Measurements from ENCODE around the gene CDH12.
"Not testable (repeated sequence)": the region's sequence is repeated elsewhere in the genome, so short reads cannot be mapped to it uniquely, and the experiment has no call there.

CDH12 gene

GRCh38 chr5:22250528-22250927, 602.6 kb downstream of the CDH12 start:
- DNase-seq: no peak

- DNase-seq: no peak
Observed at GRCh38 chr5:22249209-22249729, 603.9 kb downstream of the CDH12 start.

GRCh38 chr5:22245770-22246169, 607.4 kb downstream of the CDH12 start:
- no peak for DNase-seq

GRCh38 chr5:22242532-22242931, 610.6 kb downstream of the CDH12 start:
- DNase-seq: no peak

- DNase-seq: no peak
Observed at GRCh38 chr5:22238047-22238446, 615.1 kb downstream of the CDH12 start.

GRCh38 chr5:22226423-22226822, 626.7 kb downstream of the CDH12 start:
- no peak for DNase-seq

GRCh38 chr5:22223079-22223478, 630.1 kb downstream of the CDH12 start:
- DNase-seq: no peak

GRCh38 chr5:22213703-22214495, 639.2 kb downstream of the CDH12 start:
- DNase-seq: not testable (repeated sequence)

GRCh38 chr5:22212254-22212991, 640.7 kb downstream of the CDH12 start:
- DNase-seq: not testable (repeated sequence)

- not testable (repeated sequence) for DNase-seq
Observed at GRCh38 chr5:22208463-22208862, 644.7 kb downstream of the CDH12 start.

GRCh38 chr5:22188651-22189050, 664.5 kb downstream of the CDH12 start:
- not testable (repeated sequence) for DNase-seq

GRCh38 chr5:22187632-22188228, 665.4 kb downstream of the CDH12 start:
- DNase-seq: not testable (repeated sequence)

GRCh38 chr5:22169226-22169625, 683.9 kb downstream of the CDH12 start:
- not testable (repeated sequence) for DNase-seq

- DNase-seq: not testable (repeated sequence)
Observed at GRCh38 chr5:22168704-22169103, 684.4 kb downstream of the CDH12 start.

GRCh38 chr5:22165931-22166330, 687.2 kb downstream of the CDH12 start:
- not testable (repeated sequence) for DNase-seq

GRCh38 chr5:22164910-22165748, 688.0 kb downstream of the CDH12 start:
- DNase-seq: not testable (repeated sequence)

GRCh38 chr5:22156953-22157352, 696.2 kb downstream of the CDH12 start:
- DNase-seq: not testable (repeated sequence)

GRCh38 chr5:22154779-22155178, 698.4 kb downstream of the CDH12 start:
- DNase-seq: not testable (repeated sequence)

- DNase-seq: not testable (repeated sequence)
Observed at GRCh38 chr5:22151801-22152200, 701.3 kb downstream of the CDH12 start.

GRCh38 chr5:22140418-22140817, 712.7 kb downstream of the CDH12 start:
- DNase-seq: not testable (repeated sequence)

GRCh38 chr5:22139662-22140300, 713.4 kb downstream of the CDH12 start:
- DNase-seq: not testable (repeated sequence)

- DNase-seq: no peak
Observed at GRCh38 chr5:22111320-22111719, 741.8 kb downstream of the CDH12 start.
